Uterus (tissue), 2 donors: Measurements from ENCODE around the gene AHSP.

ENCODE experiments used
- POLR2A ChIP-seq, 2 donors: fragments of 450-650 bp; IDR thresholded peaks; one replicate each; pipeline ENCODE4 v1.6.1; 2016; ENCODE audit warnings: antibody characterized with exemption in 2 of 2, mild to moderate bottlenecking in 1 of 2, moderate library complexity in 1 of 2
- TF ChIP-seq, protein P1 (sequence below), 4 experiments: fragments of 200-600 bp in 2 of 4; fragments of 450-650 bp in 2 of 4; sonication (generic) in 2 of 4; IDR thresholded peaks; one replicate each; pipeline ENCODE4 v1.5.1; 2016 to 2019; ENCODE audit warnings: antibody characterized with exemption in 4 of 4, mild to moderate bottlenecking in 2 of 4, moderate library complexity in 1 of 4

GRCh38 chr16:31577411-31577810 is 49.7 kb downstream of the AHSP start:
- TF ChIP-seq, protein P1, sequence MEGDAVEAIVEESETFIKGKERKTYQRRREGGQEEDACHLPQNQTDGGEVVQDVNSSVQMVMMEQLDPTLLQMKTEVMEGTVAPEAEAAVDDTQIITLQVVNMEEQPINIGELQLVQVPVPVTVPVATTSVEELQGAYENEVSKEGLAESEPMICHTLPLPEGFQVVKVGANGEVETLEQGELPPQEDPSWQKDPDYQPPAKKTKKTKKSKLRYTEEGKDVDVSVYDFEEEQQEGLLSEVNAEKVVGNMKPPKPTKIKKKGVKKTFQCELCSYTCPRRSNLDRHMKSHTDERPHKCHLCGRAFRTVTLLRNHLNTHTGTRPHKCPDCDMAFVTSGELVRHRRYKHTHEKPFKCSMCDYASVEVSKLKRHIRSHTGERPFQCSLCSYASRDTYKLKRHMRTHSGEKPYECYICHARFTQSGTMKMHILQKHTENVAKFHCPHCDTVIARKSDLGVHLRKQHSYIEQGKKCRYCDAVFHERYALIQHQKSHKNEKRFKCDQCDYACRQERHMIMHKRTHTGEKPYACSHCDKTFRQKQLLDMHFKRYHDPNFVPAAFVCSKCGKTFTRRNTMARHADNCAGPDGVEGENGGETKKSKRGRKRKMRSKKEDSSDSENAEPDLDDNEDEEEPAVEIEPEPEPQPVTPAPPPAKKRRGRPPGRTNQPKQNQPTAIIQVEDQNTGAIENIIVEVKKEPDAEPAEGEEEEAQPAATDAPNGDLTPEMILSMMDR (IDR thresholded peaks at IDR 0.05), result no peak
- TF ChIP-seq POLR2A (IDR thresholded peaks at IDR 0.05), result no peak
